ENCODE data around the gene ZIC4.

The ZIC4 gene

DNA sequence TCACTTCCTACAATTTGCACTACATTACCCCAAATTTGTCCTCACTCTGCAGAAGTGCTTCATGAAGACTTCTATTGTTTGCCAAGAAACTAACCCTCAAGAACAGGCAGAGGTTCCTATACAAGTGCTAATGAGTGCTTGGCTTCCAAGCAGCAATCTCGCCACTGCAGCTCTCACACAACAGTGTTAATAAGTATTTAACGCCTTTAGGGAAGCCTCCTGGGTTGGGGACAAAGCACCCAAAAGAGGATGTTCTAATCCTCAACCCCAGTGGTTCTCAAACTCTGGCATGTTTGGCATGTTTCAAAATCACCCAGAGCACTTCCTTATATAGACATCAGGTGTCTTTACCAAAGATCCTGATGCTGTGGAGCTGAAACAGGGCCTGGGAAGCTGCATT, 64.6 kb downstream of the ZIC4 start:
- DNase-seq: no peak

GRCh38 chr3:147336543-147337278, 69.6 kb downstream of the ZIC4 start:
- no peak for DNase-seq
